HG03442 (cell line): Measurements from ENCODE around the gene RABL2A.
"Not testable (repeated sequence)": the region's sequence is repeated elsewhere in the genome, so short reads cannot be mapped to it uniquely, and the experiment has no call there.

Source experiments
- ATAC-seq: cut with Tn5 transposase; IDR thresholded peaks from one replicate; pipeline ENCODE4 v1.9.1; 2021; ENCODE audit warnings: mild to moderate bottlenecking, moderate library complexity; ENCODE audit not compliant: unreplicated experiment

The RABL2A gene

GRCh38 chr2:113677330-113677729, 50.3 kb downstream of the RABL2A start:
- ATAC-seq, result no peak

DNA sequence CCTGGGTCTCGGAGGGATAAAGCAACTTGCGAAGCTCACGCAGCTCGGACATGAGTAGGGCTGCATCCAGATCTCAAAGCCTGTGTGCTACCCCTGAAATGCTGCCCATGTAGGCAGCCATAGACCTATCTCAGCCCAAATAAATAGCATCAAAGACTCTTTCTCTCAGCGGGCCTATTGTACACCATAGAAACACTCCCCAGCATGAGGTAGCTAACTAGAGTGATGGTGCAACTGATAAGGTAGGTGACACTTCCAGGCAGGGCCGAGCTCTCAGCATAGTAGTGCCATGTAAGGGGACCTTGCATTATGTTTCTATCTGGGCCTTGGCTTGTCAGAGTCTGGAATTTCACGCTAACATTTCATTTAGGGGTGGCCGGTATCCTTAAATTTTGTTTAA, 52.4 kb downstream of the RABL2A start:
- ATAC-seq, result no peak

DNA sequence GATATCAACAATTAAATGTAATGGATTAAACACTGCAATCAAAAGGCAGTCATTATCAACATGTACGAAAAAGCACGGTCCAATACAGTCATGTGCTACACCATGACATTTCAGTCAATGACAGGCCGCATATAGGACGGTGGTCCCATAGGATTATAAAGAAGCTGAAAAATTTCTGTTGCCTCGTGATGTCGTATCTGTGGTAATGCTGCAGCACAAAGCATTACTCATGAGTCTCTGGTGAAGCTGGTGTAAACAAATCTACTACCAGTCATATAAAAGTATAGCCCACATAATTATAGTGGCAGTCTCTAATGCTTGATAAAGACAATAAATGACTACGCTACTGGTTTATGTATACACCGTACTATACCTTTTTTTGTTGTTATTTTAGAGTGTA, 58.4 kb downstream of the RABL2A start:
- no peak for ATAC-seq

DNA sequence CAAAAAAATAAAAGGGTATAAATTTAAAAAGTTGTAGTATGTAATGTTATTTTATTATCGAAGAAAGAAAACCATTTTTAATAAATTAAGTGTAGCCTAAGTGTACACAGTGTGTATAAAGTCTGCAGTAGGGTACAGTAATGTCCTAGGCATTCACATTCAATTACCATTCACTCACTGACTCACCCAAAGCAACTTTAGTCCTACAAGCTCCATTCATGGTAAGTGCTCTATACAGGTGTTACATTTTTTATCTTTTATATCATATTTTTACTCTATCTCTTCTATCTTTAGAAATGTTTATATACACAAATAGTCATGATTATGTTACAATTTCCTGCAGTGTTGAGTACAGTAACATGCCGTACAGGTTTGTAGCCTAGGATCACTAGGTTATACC, 59.5 kb downstream of the RABL2A start:
- ATAC-seq, result no peak

DNA sequence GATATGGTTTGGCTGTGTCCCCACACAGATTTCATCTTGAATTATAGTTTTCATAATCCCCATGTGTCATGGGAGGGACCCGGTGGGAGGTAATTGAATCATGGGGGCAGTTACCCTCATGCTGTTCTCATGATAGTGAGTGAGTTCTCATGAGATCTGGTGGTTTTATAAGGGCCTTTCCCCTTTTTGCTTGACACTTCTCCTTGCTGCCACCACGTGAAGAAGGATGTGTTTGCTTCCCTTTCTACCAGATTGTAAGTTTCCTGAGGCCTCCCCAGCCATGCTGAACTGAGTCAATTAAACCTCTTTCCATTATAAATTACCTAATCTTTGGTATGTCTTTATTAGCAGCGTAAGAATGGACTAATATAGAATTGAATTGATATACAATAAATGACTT, 63.8 kb downstream of the RABL2A start:
- ATAC-seq, result not testable (repeated sequence)
